ENCODE data around the gene CCNF. TPM values are rescaled to one million over a fixed set of nuclear protein-coding genes. Genes with fewer than 3 reads are reported as not detected.

CCNF gene
- total and polyA plus RNA-seq, 2 of the 4 experiments (the other 2 are of a cell fraction), result 8.2 to 20.1 TPM

GRCh38 chr16:2432286-2432685 is 3.0 kb downstream of the CCNF start:
- Histone ChIP-seq H4K5ac (ENCODE audit: low read depth, low read length) (no peak overlapping the region), H4K20me1 (ENCODE audit: insufficient read depth, low read length) (0 out of 2 replicates have a peak, but pooled peaks cover 3% of the 10 kb centered on the region), H2AFZ (replicated peaks; ENCODE audit: low read length, poor library complexity) (no peak overlapping the region), H3K14ac (replicated peaks; ENCODE audit: low read depth, low read length) (no peak overlapping the region), H4K8ac (ENCODE audit: low read depth in 2 of 2, low read length in 2 of 2) (no peak overlapping the region), H3K36me3 (ENCODE audit: control insufficient read depth, insufficient read depth, low read length) (peaks cover 24% of the 10 kb centered on the region), H3K4me2 (ENCODE audit: low read depth, low read length) (no peak overlapping the region), H3K18ac (ENCODE audit: low read depth, low read length) (no peak overlapping the region), H3K79me1 (ENCODE audit: low read depth in 1 of 2, low read length in 2 of 2) (peaks cover 57 to 66% of the 10 kb centered on the region in 2 experiments), H3K27me3 (ENCODE audit: control insufficient read depth, insufficient read depth, low read length) (no peaks in the 10 kb centered on the region), H3K9me3 (ENCODE audit: control insufficient read depth, insufficient read depth, low read length) (no peaks in the 10 kb centered on the region), H4K91ac (ENCODE audit: insufficient read depth, low read depth, low read length) (no peak overlapping the region), H2BK120ac (ENCODE audit: low read depth, low read length) (no peak overlapping the region), H3K9me1 (ENCODE audit: insufficient read depth, low read length) (peaks cover 9% of the 10 kb centered on the region; the same call in 1 of the 2 replicates), H2AK9ac (replicated peaks; ENCODE audit: low read depth, low read length, poor library complexity) (peak overlapping the region; percentile 39), H2BK20ac (ENCODE audit: low read depth, low read length) (no peak overlapping the region), H2AK5ac (ENCODE audit: low read depth, low read length) (no peak overlapping the region), H3K56ac (ENCODE audit: extremely low read depth, insufficient read depth, low read length) (no peak overlapping the region), H3K4me3 (ENCODE audit: insufficient read depth, low read depth, low read length) (no peak overlapping the region), H3K9ac (ENCODE audit: low read depth, low read length) (no peak overlapping the region), H3K27ac (ENCODE audit: insufficient read depth, low read length) (no peak overlapping the region), H2BK15ac (ENCODE audit: low read depth, low read length) (no peak overlapping the region), H3K4ac (ENCODE audit: low read depth, low read length) (no peak overlapping the region), H3K4me1 (ENCODE audit: control insufficient read depth, insufficient read depth, low read length) (peaks cover 4% of the 10 kb centered on the region), H3K23ac (ENCODE audit: low read depth, low read length) (no peak overlapping the region), H2BK5ac (ENCODE audit: low read depth, low read length, poor library complexity, severe bottlenecking) (no peak overlapping the region)
- BruUV-seq (replicated peaks), result no TSS peak
- ChIA-PET POLR2A (ENCODE audit: unreplicated experiment) (no interaction called here), CTCF (interaction anchor here (0.7 kb wide), 1 partner anchor 238 kb away, joined by 3 read pairs; no protein-coding TSS in a partner anchor)
- dilution Hi-C loops (cut with HindIII; ENCODE audit: low sequenced_read_pairs, unreplicated experiment), result no loop called here
- TF ChIP-seq CEBPB (IDR thresholded peaks at IDR 0.05; ENCODE audit: low read depth, low read length) (no peak), RAD21 (IDR thresholded peaks at IDR 0.05; ENCODE audit: low read length) (no peak), ELK1 (IDR thresholded peaks at IDR 0.05; ENCODE audit: borderline replicate concordance, low read depth, low read length) (no peak)
- ATAC-seq (ENCODE audit: low read depth) (no peak), DNase-seq (no peak)
- intact Hi-C loops (cut with micrococcal nuclease), result no loop called here
- WGBS, 2 experiments (ENCODE audit: extremely low coverage in 2 of 2, insufficient read length in 1 of 2), result 100% methylated on average over 1 of the region's 6 CpGs; no CpG with 5 or more reads in 1 of the 2 experiments
- in situ Hi-C loops (cut with MboI; ENCODE audit: low sequenced_read_pairs), result no loop called here

Measured in IMR-90 (cell line).